ENCODE results near the gene CCDC85A.

Gene CCDC85A

GRCh38 chr2:56313500-56313921 is 129.7 kb downstream of the CCDC85A start:
- DNase-seq = no peak

DNA sequence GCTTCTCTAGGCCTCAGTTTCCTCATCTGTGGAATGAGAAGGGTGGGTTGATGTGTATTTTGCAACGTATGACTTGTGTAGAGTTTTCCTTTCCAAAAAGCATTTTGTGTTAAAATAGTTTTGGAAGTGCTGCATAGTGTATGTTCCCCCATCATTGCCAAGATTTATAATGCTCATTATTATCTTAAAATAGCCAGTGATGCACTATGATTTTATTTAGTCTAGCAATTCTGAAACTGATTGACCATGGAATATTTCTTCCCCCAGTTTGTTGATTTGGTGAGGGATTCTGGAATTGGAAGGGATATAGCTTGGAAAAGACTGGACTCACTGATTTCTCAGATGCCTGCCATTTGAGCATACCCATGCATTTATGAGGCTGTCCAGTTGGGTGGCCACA is 130.6 kb downstream of the CCDC85A start:
- DNase-seq = no peak

- DNase-seq = no peak
Observed at GRCh38 chr2:56314796-56315195, 131.0 kb downstream of the CCDC85A start.

DNA sequence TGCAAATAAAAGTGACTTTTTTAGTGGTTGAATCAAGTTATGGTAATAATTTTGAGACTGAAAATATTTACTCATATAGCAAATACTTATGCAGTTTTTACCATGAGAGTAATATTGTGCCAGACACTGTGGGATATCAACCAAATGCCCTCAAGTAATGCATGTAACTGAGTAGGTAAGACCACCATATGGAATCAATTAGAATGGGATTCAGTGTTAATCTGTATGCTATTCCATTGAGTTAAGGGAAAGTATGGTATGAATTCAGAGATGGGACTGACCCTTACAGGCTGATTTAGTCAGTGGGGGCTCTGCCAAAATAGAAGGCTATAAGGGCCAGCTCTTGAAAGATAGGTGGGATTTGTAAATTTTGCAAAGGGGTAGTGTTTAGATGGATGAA is 131.6 kb downstream of the CCDC85A start:
- no peak for DNase-seq

GRCh38 chr2:56316011-56316410 is 132.2 kb downstream of the CCDC85A start:
- no peak for DNase-seq

DNA sequence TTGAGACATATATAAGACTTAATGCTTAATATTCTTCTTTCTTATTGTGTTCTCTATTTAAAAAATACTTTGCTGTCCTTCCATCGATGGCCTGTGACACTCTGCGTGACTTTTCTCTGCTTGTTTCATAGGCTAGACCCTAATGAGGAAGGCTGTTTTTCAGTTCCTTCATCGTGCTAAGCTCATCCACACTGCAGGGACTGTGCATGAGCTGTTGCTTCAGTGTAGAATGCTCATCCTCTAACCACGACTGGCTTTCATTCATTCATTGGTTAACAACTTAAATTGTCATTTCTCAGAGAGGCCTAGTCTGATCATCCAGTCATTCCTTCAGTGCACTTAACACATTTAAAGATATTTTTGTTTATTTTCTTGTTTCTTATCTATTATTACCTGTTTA is 134.4 kb downstream of the CCDC85A start:
- DNase-seq = no peak

- DNase-seq = no peak
Observed at GRCh38 chr2:56325661-56326345, 142.0 kb downstream of the CCDC85A start.

DNA sequence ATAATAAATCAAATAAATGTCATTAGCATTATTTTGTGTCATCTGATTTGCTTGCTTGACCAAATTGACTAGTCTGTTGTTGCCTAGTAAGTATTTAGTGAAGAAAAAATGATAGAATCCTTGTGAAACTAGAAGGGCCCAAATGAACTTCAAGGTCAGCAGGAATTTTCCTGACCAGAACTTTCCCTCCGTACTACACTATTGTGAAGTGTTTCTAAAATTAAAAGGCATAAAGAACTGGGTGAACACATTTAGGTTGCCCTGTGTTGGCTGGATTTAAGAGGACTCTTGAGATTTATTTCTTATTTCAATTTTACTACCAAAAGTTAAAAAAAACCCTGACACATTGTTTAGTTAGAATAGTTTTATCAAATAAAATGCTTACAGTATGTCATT is 142.6 kb downstream of the CCDC85A start:
- no peak for DNase-seq

GRCh38 chr2:56331810-56332209 is 148.0 kb downstream of the CCDC85A start:
- DNase-seq = no peak

GRCh38 chr2:56333812-56334485 is 150.2 kb downstream of the CCDC85A start:
- DNase-seq = no peak

- no peak for DNase-seq
Observed at GRCh38 chr2:56334622-56335021, 150.8 kb downstream of the CCDC85A start.

- DNase-seq = no peak
Observed at GRCh38 chr2:56335101-56335500, 151.3 kb downstream of the CCDC85A start.

GRCh38 chr2:56337342-56337741 is 153.6 kb downstream of the CCDC85A start:
- no peak for DNase-seq

DNA sequence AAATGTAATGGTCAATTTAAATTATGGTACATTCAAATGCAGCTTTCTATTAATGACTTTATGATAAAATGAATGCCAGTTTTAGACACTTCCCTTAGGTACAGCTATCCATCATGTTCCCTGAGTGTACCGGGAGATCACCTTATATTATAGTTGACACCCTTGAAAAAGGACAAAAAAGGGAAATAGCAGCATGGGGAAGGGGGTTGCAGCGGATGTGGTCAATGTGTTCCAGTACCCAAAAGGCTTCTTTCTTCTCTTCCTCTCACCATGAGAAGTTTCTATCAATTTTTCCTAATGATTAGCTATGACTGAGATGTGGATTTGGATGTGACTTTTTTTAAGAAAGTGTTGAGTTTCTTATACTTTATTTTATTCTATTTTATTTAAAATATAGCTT is 154.4 kb downstream of the CCDC85A start:
- no peak for DNase-seq

- no peak for DNase-seq
Observed at GRCh38 chr2:56344771-56345170, 161.0 kb downstream of the CCDC85A start.

GRCh38 chr2:56347881-56348280 is 164.1 kb downstream of the CCDC85A start:
- no peak for DNase-seq

GRCh38 chr2:56348392-56349210 is 164.8 kb downstream of the CCDC85A start:
- DNase-seq = no peak

GRCh38 chr2:56357655-56358295 is 174.0 kb downstream of the CCDC85A start:
- no peak for DNase-seq

DNA sequence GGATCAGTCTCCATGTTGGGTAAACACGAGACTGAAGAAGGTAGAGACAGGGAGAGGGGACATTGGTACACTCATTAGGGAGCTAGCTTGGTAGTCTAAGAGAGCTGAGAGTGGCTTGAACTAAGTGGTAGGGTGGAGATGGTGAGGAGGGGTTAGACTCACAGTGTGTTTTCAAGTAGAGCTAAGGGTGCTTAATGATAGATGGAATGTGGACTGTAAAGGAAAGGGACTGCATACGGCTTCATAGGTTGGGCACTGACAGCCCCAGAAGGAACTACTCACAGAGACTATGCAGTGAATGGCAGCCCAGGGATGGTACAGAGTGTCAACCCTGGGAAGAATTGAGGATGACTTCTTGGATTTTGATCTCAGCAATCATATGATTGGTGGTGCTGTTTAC is 178.1 kb downstream of the CCDC85A start:
- DNase-seq = no peak

GRCh38 chr2:56364902-56365301 is 181.1 kb downstream of the CCDC85A start:
- DNase-seq = no peak

DNA sequence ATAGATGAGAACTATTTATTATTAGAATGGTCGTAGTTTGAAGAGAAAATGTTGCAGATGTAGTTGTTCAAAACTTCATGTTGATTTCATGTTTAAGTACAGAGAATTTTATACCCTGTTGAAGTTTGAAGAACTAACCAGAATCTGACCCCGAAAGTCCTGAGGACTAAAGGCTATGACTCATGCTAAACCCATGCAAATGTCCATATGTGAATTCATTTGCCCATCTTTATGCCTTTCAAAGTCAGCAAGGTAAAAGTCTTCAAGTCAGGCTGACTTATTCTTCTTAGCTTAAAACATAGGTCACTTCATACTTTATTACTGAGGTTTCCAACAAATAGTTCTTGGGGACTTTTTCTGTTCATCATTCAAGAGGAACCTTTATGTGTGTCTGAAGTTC is 185.5 kb downstream of the CCDC85A start:
- DNase-seq = no peak

GRCh38 chr2:56372071-56372656 is 188.4 kb downstream of the CCDC85A start:
- no peak for DNase-seq

- no peak for DNase-seq
Observed at GRCh38 chr2:56375251-56375650, 191.5 kb downstream of the CCDC85A start.
